DND-41 (cell line): ENCODE data around the gene SFRP4.

ENCODE experiments used
- EZH2 ChIP-seq: IDR thresholded peaks from 3 replicates; pipeline ENCODE4 v1.6.1; 2012; ENCODE audit warnings: borderline replicate concordance, low read depth, mild to moderate bottlenecking, moderate library complexity, low read length, inconsistent platforms; ENCODE audit not compliant: severe bottlenecking
- TF ChIP-seq, protein P1 (sequence below): IDR thresholded peaks from 2 replicates; pipeline ENCODE4 v1.5.1; 2012; ENCODE audit warnings: borderline replicate concordance, low read length, moderate library complexity, mild to moderate bottlenecking; ENCODE audit not compliant: poor library complexity, severe bottlenecking; ENCODE audit errors: extremely low read depth

DNA sequence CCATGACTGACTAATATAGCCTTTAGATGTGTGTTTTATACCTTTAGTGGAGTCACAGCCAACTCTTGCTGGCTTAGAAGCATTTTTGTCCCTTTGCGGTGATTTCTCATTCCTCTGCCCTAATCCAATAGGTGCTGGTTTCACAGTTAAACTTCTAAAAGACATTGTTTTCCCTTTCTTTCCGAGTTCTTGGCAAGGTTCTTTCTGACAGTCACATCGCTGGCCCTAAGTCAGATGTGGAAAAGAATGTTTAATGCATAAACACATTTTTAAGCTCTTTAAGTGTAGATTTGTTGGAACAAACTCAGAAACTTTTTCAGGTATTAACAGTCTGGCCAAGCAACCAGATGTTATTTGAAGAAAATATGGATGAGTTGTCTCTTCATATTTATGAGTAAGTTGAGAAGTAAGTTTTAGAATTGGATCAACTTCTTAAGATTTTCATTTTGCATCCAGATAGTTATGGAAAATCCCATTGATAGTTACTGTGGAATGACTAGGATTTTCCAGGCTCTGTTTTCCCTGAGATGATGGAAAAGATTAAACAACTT, 7.9 kb upstream of the SFRP4 start:
- TF ChIP-seq, protein P1, sequence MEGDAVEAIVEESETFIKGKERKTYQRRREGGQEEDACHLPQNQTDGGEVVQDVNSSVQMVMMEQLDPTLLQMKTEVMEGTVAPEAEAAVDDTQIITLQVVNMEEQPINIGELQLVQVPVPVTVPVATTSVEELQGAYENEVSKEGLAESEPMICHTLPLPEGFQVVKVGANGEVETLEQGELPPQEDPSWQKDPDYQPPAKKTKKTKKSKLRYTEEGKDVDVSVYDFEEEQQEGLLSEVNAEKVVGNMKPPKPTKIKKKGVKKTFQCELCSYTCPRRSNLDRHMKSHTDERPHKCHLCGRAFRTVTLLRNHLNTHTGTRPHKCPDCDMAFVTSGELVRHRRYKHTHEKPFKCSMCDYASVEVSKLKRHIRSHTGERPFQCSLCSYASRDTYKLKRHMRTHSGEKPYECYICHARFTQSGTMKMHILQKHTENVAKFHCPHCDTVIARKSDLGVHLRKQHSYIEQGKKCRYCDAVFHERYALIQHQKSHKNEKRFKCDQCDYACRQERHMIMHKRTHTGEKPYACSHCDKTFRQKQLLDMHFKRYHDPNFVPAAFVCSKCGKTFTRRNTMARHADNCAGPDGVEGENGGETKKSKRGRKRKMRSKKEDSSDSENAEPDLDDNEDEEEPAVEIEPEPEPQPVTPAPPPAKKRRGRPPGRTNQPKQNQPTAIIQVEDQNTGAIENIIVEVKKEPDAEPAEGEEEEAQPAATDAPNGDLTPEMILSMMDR: no peak
- TF ChIP-seq EZH2: no peak
